ENCODE data around the gene USP32. TPM values are rescaled to one million over a fixed set of nuclear protein-coding genes. Genes with fewer than 3 reads are reported as not detected.
A peak's percentile ranks its signal among the peaks of the same experiment; 100 is the strongest.

USP32 gene
- total and polyA plus RNA-seq, 8 donors, result 7.7 to 25.5 (median 15.8) TPM

- Histone ChIP-seq H3K4me1 (no peaks in the 10 kb centered on the region), H3K27me3 (no peaks in the 10 kb centered on the region), H3K36me3 (no peaks in the 10 kb centered on the region), H3K4me3 (no peak overlapping the region), H3K27ac (no peak overlapping the region), H3K9me3 (no peaks in the 10 kb centered on the region)
- intact Hi-C loops (cut with DNase I), result no loop called here
- no peak for FAIRE-seq
- no peak for DNase-seq
- TF ChIP-seq, protein P1, sequence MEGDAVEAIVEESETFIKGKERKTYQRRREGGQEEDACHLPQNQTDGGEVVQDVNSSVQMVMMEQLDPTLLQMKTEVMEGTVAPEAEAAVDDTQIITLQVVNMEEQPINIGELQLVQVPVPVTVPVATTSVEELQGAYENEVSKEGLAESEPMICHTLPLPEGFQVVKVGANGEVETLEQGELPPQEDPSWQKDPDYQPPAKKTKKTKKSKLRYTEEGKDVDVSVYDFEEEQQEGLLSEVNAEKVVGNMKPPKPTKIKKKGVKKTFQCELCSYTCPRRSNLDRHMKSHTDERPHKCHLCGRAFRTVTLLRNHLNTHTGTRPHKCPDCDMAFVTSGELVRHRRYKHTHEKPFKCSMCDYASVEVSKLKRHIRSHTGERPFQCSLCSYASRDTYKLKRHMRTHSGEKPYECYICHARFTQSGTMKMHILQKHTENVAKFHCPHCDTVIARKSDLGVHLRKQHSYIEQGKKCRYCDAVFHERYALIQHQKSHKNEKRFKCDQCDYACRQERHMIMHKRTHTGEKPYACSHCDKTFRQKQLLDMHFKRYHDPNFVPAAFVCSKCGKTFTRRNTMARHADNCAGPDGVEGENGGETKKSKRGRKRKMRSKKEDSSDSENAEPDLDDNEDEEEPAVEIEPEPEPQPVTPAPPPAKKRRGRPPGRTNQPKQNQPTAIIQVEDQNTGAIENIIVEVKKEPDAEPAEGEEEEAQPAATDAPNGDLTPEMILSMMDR (IDR thresholded peaks at IDR 0.05), result no peak
- WGBS, 2 donors, result 95 to 96% methylated on average over 8 of the region's 8 CpGs
- ATAC-seq, result no peak
Measured at GRCh38 chr17:60244656-60245055, 147.3 kb downstream of the USP32 start.

GRCh38 chr17:60240290-60240689, 151.6 kb downstream of the USP32 start:
- ATAC-seq (no peak), DNase-seq (no peak), FAIRE-seq (no peak)
- no peaks in the 10 kb centered on the region for H3K27me3 ChIP-seq
- no peaks in the 10 kb centered on the region for H3K9me3 ChIP-seq
- no peak overlapping the region for H3K27ac ChIP-seq
- H3K4me3 ChIP-seq, result no peak overlapping the region
- no peaks in the 10 kb centered on the region for H3K4me1 ChIP-seq
- intact Hi-C loops (cut with DNase I), result no loop called here
- no peaks in the 10 kb centered on the region for H3K36me3 ChIP-seq
- TF ChIP-seq, protein P1 (IDR thresholded peaks at IDR 0.05), result no peak
- 93 to 99% methylated on average over 3 of the region's 3 CpGs for WGBS, 2 donors

DNA sequence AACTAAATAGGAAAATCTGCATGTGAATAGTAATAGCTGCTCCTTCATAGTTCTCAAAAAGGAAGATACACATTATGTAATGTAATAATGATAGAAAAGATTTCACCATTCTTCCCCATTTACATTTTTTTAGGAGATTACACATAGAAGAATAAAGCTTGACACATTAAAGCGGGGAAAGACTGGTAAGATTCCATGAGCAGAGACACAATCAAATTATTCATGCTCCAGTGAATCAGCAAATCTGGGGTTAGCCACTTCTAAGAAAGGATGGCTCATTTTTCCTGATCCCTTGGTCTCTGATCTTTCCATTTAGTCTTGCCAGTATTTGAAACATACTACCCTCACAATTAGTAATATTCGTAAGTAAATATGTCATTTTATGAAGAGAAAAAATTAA, 160.2 kb downstream of the USP32 start:
- TF ChIP-seq, protein P1 (IDR thresholded peaks at IDR 0.05), result no peak
- DNase-seq (no peak), ATAC-seq (no peak), FAIRE-seq (no peak)
- H3K27me3 ChIP-seq, result no peaks in the 10 kb centered on the region
- no peak overlapping the region for H3K4me3 ChIP-seq
- H3K36me3 ChIP-seq, result no peaks in the 10 kb centered on the region
- no peaks in the 10 kb centered on the region for H3K9me3 ChIP-seq
- 90% methylated on average over 2 of the region's 2 CpGs for whole genome bisulfite sequencing, 2 donors
- no peaks in the 10 kb centered on the region for H3K4me1 ChIP-seq
- H3K27ac ChIP-seq, result no peak overlapping the region
- intact Hi-C loops (cut with DNase I), result no loop called here

GRCh38 chr17:60231234-60231633, 160.7 kb downstream of the USP32 start:
- FAIRE-seq (no peak), ATAC-seq (peak in 3 of 4 donors; percentile 59 to 65 (median 59)), DNase-seq (no peak)
- Histone ChIP-seq H3K36me3 (no peaks in the 10 kb centered on the region), H3K9me3 (no peaks in the 10 kb centered on the region), H3K27me3 (no peaks in the 10 kb centered on the region), H3K4me1 (no peaks in the 10 kb centered on the region), H3K4me3 (no peak overlapping the region), H3K27ac (no peak overlapping the region)
- WGBS, 2 donors, result 92 to 95% methylated on average over 4 of the region's 4 CpGs
- intact Hi-C loops (cut with DNase I), result no loop called here
- TF ChIP-seq, protein P1 (IDR thresholded peaks at IDR 0.05), result no peak

GRCh38 chr17:60230358-60230757, 161.6 kb downstream of the USP32 start:
- TF ChIP-seq, protein P1 (IDR thresholded peaks at IDR 0.05), result no peak
- intact Hi-C loops (cut with DNase I), result no loop called here
- WGBS, 2 donors, result 87 to 99% methylated on average over 3 of the region's 3 CpGs
- Histone ChIP-seq H3K4me1 (no peaks in the 10 kb centered on the region), H3K36me3 (no peaks in the 10 kb centered on the region), H3K4me3 (no peak overlapping the region), H3K27me3 (no peaks in the 10 kb centered on the region), H3K27ac (no peak overlapping the region), H3K9me3 (no peaks in the 10 kb centered on the region)
- ATAC-seq (no peak), FAIRE-seq (no peak), DNase-seq (no peak)
